ENCODE measurements around the gene NT5DC1. TPM values are rescaled to one million over a fixed set of nuclear protein-coding genes. Genes with fewer than 3 reads are reported as not detected.
A peak's percentile ranks its signal among the peaks of the same experiment; 100 is the strongest.

The NT5DC1 gene
- total RNA-seq, 4 donors from 2014 or later = 2.6 to 37.8 (median 6.5) TPM

DNA sequence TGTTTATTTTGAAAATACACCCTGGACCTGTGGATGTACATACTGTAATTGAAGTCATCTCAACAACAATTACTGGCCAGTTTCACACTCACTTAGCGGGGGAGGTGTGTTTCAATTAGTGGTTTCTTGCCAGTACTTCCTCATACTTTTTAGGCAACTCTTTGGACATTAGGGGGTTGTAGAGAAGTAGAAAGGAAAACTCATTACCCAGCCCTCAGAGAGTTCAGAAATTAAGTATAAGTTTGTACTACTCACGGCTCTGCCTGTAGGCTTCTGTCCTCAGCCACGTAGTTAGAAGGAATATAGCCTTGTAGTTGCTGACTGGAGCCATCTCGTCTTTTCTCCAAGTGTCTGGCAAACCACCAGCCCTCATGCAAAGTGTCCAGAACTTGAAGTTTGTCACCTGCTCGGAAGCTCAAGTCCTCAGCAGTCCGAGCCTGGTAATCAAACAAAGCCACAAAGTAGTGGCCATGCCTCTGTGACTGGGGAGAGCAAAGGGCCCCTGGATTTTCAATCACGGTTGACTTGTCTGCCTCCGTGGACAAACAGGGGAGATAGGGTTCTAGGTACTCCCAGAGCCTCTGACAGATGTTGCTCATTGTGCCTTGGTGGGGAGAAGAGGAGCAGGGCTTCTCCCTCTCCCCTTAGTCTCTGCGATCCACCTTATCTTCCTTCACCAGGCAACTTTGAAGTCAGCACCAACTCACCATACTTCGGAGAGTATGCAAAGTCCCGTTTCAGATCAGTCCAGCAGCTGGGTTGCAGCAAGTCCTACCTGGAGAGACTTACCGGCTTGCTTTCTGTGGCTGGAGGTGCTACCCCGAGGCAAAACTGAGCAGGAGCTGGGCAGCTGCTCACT lies 40.7 kb upstream of the NT5DC1 start:
- peak in 1 of 2 donors; percentile 18 for DNase-seq
- no peaks in the 10 kb centered on the region for H3K36me3 ChIP-seq
- no peaks in the 10 kb centered on the region for H3K4me1 ChIP-seq
- H3K4me3 ChIP-seq = peak overlapping the region; percentile 25 to 26
- no peak for TF ChIP-seq POLR2A (IDR thresholded peaks at IDR 0.05)
- no peaks in the 10 kb centered on the region for H3K9me3 ChIP-seq
- H3K27ac ChIP-seq = peak overlapping the region; percentile 68 to 81
- H3K27me3 ChIP-seq = no peaks in the 10 kb centered on the region
- intact Hi-C loops (cut with DNase I; ENCODE audit: low total_unique reads) = no loop called here

DNA sequence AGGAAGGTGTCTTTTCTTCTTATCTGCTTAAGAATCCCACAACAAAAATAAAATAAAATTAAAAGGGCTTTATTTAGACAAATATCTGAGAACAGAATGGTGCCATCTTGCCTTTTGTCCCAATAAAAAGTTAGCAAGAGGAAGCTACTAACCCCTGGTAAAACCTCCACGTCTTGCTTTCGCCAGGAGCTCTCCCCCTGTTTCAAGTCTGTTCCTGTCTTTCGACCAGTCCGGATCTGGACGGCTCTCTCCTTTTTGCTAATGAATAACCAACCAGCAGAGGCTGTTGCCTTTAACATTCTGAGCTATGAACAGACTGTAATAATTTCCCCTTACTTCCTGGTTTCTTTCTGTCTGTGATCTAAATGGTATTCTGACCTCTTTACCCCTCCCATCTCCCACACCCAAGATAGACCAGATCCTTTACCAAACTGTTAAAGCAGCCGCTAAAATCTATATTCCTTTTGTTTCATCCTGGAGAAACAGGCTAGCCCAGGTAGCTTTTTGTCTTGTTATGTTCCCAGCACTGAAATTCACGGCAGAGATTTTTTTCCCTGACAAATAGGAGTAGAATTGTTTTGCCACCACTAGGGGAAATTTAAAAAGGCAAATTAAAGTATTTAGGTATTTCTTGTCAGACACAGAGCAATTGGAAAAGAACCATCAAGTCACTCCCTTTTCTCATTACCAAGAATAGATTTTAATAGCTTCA lies 39.9 kb upstream of the NT5DC1 start, which contains the start of gene FRK:
TSS of gene FRK (minus strand) at position 320 of the 712 bp plus-strand sequence. CDS start 580 bp downstream, outside the sequence.
- peak within 1 kb of the TSS; percentile 68 to 81 for H3K27ac ChIP-seq
- H3K36me3 ChIP-seq = no peaks in the 10 kb centered on the region
- TF ChIP-seq POLR2A (IDR thresholded peaks at IDR 0.05) = no peak
- TF ChIP-seq, protein P1, sequence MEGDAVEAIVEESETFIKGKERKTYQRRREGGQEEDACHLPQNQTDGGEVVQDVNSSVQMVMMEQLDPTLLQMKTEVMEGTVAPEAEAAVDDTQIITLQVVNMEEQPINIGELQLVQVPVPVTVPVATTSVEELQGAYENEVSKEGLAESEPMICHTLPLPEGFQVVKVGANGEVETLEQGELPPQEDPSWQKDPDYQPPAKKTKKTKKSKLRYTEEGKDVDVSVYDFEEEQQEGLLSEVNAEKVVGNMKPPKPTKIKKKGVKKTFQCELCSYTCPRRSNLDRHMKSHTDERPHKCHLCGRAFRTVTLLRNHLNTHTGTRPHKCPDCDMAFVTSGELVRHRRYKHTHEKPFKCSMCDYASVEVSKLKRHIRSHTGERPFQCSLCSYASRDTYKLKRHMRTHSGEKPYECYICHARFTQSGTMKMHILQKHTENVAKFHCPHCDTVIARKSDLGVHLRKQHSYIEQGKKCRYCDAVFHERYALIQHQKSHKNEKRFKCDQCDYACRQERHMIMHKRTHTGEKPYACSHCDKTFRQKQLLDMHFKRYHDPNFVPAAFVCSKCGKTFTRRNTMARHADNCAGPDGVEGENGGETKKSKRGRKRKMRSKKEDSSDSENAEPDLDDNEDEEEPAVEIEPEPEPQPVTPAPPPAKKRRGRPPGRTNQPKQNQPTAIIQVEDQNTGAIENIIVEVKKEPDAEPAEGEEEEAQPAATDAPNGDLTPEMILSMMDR (IDR thresholded peaks at IDR 0.05) = peak in 3 of 4 experiments; percentile 7 to 33 (median 29)
- no peaks in the 10 kb centered on the region for H3K9me3 ChIP-seq
- no peaks in the 10 kb centered on the region for H3K27me3 ChIP-seq
- intact Hi-C loops (cut with DNase I; ENCODE audit: low total_unique reads) = no loop called here
- peak within 1 kb of the TSS; percentile 25 to 26 for H3K4me3 ChIP-seq
- H3K4me1 ChIP-seq = no peaks in the 10 kb centered on the region
- no peak for DNase-seq

DNA sequence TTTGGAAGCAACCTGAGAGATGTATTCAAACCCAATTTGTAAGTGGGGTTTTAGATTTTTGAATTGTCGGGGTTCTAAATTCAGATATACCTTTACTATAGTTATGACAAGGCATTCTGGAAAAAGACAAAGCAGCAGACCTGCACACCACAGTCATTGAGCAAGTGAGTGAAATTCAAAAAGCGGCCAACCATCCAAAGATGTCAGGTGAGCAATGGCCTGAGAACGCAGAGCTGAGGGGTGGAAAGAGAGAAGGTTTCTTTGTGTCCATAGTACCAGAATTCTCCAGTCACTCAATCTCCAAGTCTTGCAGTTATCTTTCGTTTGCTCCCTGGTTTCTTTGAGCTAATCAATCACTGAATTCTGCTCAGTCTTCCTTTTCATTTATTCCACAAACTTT lies 38.2 kb upstream of the NT5DC1 start:
- H3K27me3 ChIP-seq = no peaks in the 10 kb centered on the region
- no peaks in the 10 kb centered on the region for H3K36me3 ChIP-seq
- no peak overlapping the region for H3K27ac ChIP-seq
- no peak for DNase-seq
- no peak overlapping the region for H3K4me3 ChIP-seq
- no peak for TF ChIP-seq POLR2A (IDR thresholded peaks at IDR 0.05)
- TF ChIP-seq, protein P1 (IDR thresholded peaks at IDR 0.05) = no peak
- intact Hi-C loops (cut with DNase I; ENCODE audit: low total_unique reads) = no loop called here
- no peaks in the 10 kb centered on the region for H3K9me3 ChIP-seq
- no peaks in the 10 kb centered on the region for H3K4me1 ChIP-seq

DNA sequence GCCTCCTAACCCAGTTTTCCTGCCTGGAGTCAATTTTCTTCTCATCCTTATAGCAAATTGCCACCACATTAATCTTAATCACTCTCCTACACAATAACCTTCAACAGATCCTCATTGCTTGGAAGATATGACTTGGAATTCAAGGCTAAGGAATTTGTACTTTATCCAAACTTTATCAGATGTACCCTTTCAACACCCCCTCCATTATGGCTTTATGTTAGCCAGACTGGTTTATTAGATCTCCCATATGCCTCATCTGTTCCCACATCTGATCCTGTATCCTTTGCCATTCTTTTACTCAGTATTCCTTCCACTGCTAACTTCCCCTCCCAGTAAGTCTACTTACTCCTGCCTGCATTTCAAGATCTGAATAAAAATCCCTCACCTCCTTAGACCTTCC lies 36.0 kb upstream of the NT5DC1 start:
- H3K27ac ChIP-seq = no peak overlapping the region
- H3K4me1 ChIP-seq = no peaks in the 10 kb centered on the region
- no peak for DNase-seq
- TF ChIP-seq POLR2A (IDR thresholded peaks at IDR 0.05) = no peak
- TF ChIP-seq, protein P1 (IDR thresholded peaks at IDR 0.05) = no peak
- no peaks in the 10 kb centered on the region for H3K27me3 ChIP-seq
- intact Hi-C loops (cut with DNase I; ENCODE audit: low total_unique reads) = no loop called here
- no peak overlapping the region for H3K4me3 ChIP-seq
- H3K36me3 ChIP-seq = no peaks in the 10 kb centered on the region
- no peaks in the 10 kb centered on the region for H3K9me3 ChIP-seq

DNA sequence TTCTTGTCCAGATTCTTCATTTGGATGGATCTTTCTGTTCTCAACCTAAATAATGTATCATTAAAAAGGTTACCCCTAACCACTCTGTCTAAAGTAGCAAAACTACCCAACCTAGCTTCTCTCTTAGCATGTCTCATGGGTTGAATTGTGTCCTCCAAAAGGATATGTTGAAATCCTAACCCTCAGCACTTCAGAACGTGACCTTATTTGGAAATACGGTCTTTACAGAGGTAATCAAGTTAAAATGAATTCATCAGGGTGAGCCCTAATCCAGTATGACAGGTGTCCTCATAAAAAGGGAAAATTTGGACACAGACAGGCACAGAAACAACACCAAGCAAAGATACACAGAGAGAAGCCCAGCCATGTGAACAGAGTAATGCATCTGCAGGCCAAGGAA lies 33.9 kb upstream of the NT5DC1 start:
- no peaks in the 10 kb centered on the region for H3K4me1 ChIP-seq
- H3K27ac ChIP-seq = no peak overlapping the region
- no peak for DNase-seq
- no peaks in the 10 kb centered on the region for H3K27me3 ChIP-seq
- no peaks in the 10 kb centered on the region for H3K9me3 ChIP-seq
- no peak overlapping the region for H3K4me3 ChIP-seq
- no peak for TF ChIP-seq POLR2A (IDR thresholded peaks at IDR 0.05)
- TF ChIP-seq, protein P1 (IDR thresholded peaks at IDR 0.05) = no peak
- intact Hi-C loops (cut with DNase I; ENCODE audit: low total_unique reads) = no loop called here
- H3K36me3 ChIP-seq = no peaks in the 10 kb centered on the region
